GM19463 (cell line): ENCODE results near the gene EID1.
"Not testable (repeated sequence)": the region's sequence is repeated elsewhere in the genome, so short reads cannot be mapped to it uniquely, and the experiment has no call there.

Source experiments
- ATAC-seq: cut with Tn5 transposase; IDR thresholded peaks from one replicate; pipeline ENCODE4 v1.9.1; 2021; ENCODE audit warnings: mild to moderate bottlenecking, moderate library complexity; ENCODE audit not compliant: unreplicated experiment

Gene EID1

GRCh38 chr15:48905847-48906246 lies 27.9 kb downstream of the EID1 start:
- no peak for ATAC-seq

- not testable (repeated sequence) for ATAC-seq
Observed at GRCh38 chr15:48909313-48909712, 31.4 kb downstream of the EID1 start.

- not testable (repeated sequence) for ATAC-seq
Observed at GRCh38 chr15:48910554-48910953, 32.6 kb downstream of the EID1 start.

GRCh38 chr15:48913141-48913540 lies 35.2 kb downstream of the EID1 start:
- no peak for ATAC-seq

- ATAC-seq = no peak
Observed at GRCh38 chr15:48914717-48915116, 36.8 kb downstream of the EID1 start.

GRCh38 chr15:48915861-48916260 lies 37.9 kb downstream of the EID1 start:
- ATAC-seq = no peak

GRCh38 chr15:48916721-48917120 lies 38.8 kb downstream of the EID1 start:
- no peak for ATAC-seq

- no peak for ATAC-seq
Observed at GRCh38 chr15:48922046-48922445, 44.1 kb downstream of the EID1 start.

GRCh38 chr15:48924528-48925393 lies 46.8 kb downstream of the EID1 start:
- ATAC-seq = no peak

- peak; percentile 38 for ATAC-seq
Observed at GRCh38 chr15:48925714-48926223, 47.8 kb downstream of the EID1 start.

GRCh38 chr15:48928877-48929538 lies 51.1 kb downstream of the EID1 start:
- no peak for ATAC-seq

- ATAC-seq = no peak
Observed at GRCh38 chr15:48929661-48930060, 51.7 kb downstream of the EID1 start.
